A549 (cell line): Measurements from ENCODE around the gene FKBP2.

Experiments
- GATA3 ChIP-seq: IDR thresholded peaks from 2 replicates; pipeline ENCODE4 v1.6.1; 2012; ENCODE audit warnings: borderline replicate concordance
- RNF2 ChIP-seq: fragments of 200-600 bp; sonication (generic); IDR thresholded peaks from 2 replicates; pipeline ENCODE4 v1.6.1; 2016; ENCODE audit warnings: low read depth, mild to moderate bottlenecking, antibody characterized with exemption, moderate library complexity, borderline replicate concordance
- TF ChIP-seq, protein P1 (sequence below): fragments of >200 bp; sonication (Bioruptor Twin); formaldehyde crosslinking; IDR thresholded peaks from 3 replicates; pipeline ENCODE4 v1.5.1; 2016
- TF ChIP-seq, protein P2 (sequence below): IDR thresholded peaks from 2 replicates; pipeline ENCODE4 v1.6.1; 2012

DNA sequence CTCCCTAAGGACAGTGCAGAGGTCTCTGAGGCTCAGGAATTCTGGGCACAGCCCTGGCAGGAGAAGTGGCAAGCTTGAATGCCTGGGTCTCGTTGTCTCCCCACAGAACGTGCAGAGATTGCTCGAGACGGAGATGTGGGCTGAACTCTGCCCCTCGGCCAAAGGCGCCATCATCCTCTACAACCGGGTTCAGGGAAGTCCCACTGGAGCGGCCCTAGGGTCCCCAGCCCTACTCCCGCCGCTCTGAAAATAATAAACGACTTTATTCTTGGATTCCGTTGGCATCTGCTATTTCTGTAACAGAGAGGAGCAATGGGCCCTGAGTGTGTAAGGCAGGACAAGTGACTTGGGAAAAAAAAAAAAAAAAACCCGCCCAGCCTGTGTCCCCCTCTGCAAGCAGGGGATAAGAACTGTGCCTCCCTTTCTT is 11.1 kb upstream of the FKBP2 start:
- TF ChIP-seq, protein P1, sequence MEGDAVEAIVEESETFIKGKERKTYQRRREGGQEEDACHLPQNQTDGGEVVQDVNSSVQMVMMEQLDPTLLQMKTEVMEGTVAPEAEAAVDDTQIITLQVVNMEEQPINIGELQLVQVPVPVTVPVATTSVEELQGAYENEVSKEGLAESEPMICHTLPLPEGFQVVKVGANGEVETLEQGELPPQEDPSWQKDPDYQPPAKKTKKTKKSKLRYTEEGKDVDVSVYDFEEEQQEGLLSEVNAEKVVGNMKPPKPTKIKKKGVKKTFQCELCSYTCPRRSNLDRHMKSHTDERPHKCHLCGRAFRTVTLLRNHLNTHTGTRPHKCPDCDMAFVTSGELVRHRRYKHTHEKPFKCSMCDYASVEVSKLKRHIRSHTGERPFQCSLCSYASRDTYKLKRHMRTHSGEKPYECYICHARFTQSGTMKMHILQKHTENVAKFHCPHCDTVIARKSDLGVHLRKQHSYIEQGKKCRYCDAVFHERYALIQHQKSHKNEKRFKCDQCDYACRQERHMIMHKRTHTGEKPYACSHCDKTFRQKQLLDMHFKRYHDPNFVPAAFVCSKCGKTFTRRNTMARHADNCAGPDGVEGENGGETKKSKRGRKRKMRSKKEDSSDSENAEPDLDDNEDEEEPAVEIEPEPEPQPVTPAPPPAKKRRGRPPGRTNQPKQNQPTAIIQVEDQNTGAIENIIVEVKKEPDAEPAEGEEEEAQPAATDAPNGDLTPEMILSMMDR = no peak
- no peak for TF ChIP-seq RNF2
- TF ChIP-seq, protein P2, sequence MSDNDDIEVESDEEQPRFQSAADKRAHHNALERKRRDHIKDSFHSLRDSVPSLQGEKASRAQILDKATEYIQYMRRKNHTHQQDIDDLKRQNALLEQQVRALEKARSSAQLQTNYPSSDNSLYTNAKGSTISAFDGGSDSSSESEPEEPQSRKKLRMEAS = no peak
- TF ChIP-seq GATA3 = no peak
